Left cardiac atrium (tissue), 4 donors: Measurements from ENCODE around the gene LMNTD1. TPM values are rescaled to one million over a fixed set of nuclear protein-coding genes. Genes with fewer than 3 reads are reported as not detected.
A peak's percentile ranks its signal among the peaks of the same experiment; 100 is the strongest.

Experiments used
- ATAC-seq, 2 donors: fragments of 200-7000 bp; cut with Tn5 transposase; one replicate each; pipeline ENCODE4 v1.9.1; 2020; ENCODE audit warnings: mild to moderate bottlenecking in 2 of 2, moderate library complexity in 2 of 2
- DNase-seq: peaks from one replicate; pipeline ENCODE4 v3.0.0-alpha.2; 2020
- intact Hi-C, 2 donors: fragments of 100-400 bp; cut with DNase I; formaldehyde crosslinking; loops; one replicate each; pipeline versions ENCODE4 v1.14.1 to v1.15.1; 2022 to 2023
- total RNA-seq, 2 donors: library from RNA; stranded (reverse); fragmentation: NEBNext Ultra II Directional; extraction: Animal tissue kit (Norgen Biotek cat#: 25700); gene quantifications; one replicate each; pipeline ENCODE4 v1.2.1, GENCODE V29; 2021
- donor health status: DM: no; HTN: yes; CAD: no.
- donor health status: DM: no; HTN: yes; CAD: no; lungs with severe emphysema.
- donor health status: DM: yes; HTN: yes; CAD: no.
- donor health status: Dilated cardiomyopathy.

The LMNTD1 gene
- total RNA-seq, 2 donors from 2014 or later = 0.58 to 0.82 TPM

DNA sequence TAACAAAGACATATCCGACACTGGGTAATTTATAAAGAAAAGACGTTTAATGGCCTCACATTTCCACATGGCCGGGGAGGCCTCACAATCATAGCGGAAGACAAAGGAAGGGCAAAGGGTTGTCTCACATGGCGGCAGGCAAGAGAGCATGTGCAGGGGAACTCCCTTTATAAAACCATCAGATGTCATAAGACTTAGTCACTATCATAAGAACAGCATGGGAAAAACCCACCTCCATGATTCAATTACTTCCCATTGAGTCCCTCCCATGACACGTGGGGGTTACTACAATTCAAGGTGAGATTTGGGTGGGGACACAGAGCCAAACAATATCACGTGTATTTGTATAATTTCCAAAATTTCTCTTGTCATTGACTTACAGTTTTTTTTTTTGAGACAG lies 5.5 kb upstream of the LMNTD1 start:
- no peak for ATAC-seq
- intact Hi-C loops = loop anchor here in 1 of 2 donors (5.0 kb wide), 1 partner anchor 121 kb away; no protein-coding TSS in a partner anchor
- DNase-seq = no peak

DNA sequence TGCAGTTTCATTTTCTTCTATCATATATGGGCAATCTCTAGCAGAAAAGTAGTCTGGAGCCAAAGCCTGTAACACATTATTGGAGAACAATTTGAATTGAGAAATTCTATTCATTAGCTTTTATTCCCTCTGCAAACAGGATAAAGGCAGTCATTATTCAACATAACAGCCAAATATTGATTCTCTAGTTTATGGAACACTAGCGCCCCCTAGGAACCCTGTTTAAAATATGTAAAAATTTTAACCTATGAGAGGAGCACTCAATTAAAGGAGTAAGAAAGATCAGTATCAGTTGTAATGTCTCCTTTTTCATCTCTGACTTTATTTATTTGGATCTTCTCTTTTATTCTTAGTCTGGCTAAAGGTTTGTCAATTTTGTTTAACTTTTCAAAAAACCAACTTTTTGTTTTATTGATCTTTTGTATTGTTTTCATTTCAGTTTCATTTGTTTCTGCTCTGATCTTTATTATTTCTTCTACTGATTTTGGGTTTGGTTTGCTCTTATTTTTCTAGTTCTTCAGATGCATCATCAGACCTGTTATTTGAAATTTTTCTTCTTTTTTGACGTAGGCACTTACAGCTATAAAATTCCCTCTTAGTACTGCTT lies 4.8 kb upstream of the LMNTD1 start:
- no peak for ATAC-seq
- DNase-seq = no peak
- intact Hi-C loops = loop anchor here in 1 of 2 donors (5.0 kb wide), 1 partner anchor 121 kb away; no protein-coding TSS in a partner anchor

DNA sequence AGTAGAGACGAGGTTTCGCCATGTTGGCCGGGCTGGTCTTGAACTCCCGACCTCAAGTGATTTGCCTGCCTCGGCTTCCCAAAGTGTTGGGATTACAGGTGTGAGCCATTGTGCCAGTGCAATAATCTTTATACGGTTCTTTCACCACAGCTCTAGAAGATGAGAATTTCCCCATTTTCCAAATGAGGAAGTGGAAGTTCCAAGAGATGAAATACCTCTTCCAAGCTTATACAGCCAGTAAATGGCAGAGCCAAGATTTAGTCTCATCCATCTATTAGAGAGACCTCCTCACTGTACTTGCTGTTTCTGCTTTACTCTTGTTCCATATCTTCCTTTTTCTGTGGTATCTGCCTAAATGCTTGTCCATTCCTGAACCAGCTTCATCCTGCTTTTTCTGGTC lies 3.1 kb upstream of the LMNTD1 start:
- intact Hi-C loops = loop anchor here in 1 of 2 donors (5.0 kb wide), 1 partner anchor 119 kb away; no protein-coding TSS in a partner anchor
- no peak for ATAC-seq
- DNase-seq = no peak

DNA sequence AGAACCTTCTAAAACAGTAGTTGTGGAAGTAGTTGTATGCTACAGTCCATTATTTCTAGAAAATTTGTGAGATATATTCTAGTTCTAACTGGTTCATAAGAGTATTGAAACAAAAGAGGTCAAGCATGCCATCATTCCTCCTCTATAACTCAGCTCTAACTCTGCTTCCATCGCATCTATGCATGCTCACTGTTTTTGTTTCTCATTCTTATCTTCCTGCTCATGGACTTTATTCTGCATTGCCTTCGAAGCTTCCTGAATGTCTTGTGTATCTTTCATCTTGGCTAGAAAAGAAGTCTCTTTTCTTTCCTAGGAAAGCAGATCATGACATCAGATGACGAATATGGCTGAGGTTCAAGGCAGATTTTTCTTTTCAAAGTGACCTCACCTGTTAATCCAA lies 402 bp downstream of the LMNTD1 start:
- intact Hi-C loops = no loop called here
- no peak for ATAC-seq
- no peak for DNase-seq

DNA sequence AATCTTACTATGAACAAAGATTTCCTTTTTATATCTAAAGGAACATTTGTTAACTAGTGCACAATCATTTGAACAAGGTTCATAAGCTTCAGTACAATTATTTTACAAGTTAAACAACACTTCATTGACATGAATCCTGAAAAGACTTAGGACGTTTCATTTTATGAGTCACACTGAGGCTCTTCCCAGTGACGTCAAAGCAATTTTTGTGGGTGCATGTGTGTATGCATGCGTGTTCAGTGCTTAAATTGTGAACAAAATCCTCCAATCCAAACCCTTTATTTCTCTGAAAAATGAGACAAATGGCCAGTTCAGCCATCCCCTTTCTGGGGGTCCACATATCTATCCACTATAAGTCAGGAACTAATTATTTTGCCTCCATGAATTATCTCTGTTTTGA lies 2.9 kb downstream of the LMNTD1 start:
- ATAC-seq = no peak
- intact Hi-C loops = no loop called here
- no peak for DNase-seq

DNA sequence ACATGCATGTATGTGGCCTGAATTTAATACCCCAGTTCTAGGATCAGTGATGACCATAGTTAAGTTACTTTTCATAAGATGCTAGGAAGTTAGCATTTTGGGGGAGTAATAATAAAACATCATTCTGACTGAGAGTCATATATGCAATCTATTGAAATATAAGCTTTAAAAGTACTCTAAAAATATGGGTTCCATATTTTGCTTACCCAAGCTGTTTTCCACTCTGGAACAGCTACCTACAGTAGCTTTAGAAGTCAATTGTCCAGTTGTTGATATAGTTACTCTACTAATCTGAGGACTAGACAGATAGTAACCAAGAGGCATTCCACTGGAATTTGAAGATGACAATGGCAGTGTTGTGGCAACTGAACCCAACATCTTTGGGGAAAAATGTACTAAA lies 4.0 kb downstream of the LMNTD1 start:
- ATAC-seq (no peak), DNase-seq (no peak)
- intact Hi-C loops = no loop called here

DNA sequence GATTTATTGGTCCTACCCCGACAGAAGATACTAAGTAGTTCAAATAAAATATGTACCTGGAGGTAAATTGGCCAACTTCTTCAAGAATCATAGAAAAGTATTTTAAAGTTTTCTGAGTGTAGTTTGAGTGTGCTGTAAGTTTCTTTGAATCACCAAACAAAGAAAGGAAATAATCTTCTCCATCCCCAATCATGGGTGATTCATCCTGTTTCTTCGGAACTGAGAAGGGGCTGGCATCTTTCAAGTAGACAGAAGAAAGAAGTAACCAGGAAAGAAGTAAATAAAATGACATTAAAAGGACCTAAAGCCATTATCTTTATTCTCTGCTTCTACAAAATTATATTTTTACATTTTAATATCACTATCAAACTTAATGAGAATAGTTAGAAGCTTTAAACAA lies 6.8 kb downstream of the LMNTD1 start:
- no peak for ATAC-seq
- DNase-seq = no peak
- intact Hi-C loops = no loop called here

DNA sequence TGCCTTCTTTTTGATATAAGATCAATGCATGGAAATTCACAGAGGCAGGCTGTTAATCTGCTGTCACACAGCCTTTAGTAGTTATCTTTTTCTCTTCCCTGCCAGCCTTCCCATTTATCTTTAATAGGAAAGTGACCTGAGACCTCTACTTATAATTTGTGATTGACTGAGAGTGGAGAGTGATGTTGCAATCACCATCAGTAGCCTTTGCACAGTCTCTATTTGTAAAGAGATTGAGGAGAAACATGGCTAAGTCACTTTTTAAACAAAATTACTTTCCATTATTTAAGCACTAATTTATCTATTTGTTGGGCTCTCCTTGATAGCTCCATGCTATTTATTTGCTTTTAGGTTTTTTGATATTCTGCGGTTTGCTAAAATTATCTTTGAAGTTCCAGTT lies 19.9 kb downstream of the LMNTD1 start:
- DNase-seq (no peak), ATAC-seq (no peak)
- intact Hi-C loops = no loop called here

DNA sequence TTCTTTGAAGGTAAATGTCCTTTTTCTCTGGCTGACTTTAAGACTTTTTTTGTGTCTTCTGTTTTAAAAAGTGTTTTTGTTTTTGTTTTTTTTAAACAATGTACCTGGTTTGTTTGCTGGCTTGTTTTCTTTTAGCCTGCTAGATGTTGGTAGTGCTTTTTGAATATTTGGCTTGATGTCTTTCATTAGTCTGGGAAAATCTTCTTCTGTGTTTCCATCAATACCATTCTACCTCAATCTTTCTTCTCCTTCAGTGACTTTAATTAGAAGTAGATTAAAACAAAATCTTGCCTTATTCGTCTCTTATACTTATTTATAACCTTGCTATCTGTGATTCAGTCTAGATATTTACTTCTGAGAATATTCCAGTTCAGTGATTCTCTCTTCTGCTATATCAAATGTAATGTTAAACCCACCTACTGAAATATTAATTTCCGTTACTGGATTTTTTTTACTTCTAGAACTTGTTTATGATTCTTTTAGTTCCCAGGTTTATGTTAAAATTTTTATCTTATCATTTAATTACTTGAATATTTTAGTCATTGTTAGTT lies 21.5 kb downstream of the LMNTD1 start:
- no peak for ATAC-seq
- DNase-seq = no peak
- intact Hi-C loops = no loop called here

DNA sequence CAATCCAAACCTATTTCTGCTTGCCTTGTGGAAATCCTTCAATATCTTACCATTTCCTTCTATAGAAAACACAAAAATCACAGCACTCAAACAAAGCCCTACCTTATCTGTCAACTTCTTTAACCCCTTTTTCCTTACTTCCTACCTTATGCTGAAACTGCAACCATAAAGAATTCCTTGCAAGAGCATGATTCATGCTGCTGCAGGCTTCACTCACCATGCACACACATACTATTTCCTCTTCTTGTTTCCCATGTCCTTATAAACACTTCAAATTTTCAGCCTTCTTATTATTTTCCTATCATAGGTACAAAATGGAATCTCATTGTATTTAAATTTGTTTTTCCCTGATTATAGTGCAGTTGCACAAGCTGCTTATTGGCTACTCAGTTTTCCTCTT lies 23.3 kb downstream of the LMNTD1 start:
- DNase-seq (no peak), ATAC-seq (no peak)
- intact Hi-C loops = no loop called here

DNA sequence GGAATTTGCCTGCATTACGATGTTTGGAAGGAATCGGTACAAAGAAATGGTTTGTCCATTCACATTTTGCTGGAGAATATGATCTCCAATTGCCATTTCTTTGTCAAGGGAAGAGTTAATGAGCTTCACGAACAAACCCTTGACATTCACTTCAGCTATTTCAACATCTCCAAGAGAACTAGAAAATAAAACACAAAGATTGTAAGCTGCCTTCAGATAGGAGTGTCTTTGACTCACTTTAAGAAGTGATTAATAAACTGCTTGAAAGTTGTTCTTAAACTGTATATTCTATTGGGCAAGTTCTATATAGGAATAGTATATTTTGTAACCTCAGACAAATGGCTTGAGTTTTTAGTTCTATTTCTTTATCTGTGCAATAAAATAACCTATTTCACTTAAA lies 26.3 kb downstream of the LMNTD1 start:
- ATAC-seq = no peak
- DNase-seq = no peak
- intact Hi-C loops = no loop called here

DNA sequence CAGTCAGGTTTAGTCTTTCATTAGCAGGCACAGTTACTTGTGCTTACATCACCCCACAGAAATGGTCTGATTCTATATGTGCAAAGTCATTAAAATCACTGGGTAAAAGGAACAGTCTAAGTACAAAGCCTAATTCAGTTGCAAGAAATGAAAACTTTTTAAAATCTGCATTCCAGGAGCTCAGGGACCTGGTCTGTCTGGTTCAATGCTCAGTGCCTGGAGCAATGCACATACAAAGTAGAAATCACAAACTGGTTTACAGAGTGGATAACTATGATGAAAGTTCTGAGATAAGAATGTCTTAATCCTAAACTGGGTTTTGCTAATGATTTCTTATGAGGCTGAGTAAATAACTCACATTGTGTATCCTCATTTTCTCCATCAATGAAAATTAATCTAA lies 28.7 kb downstream of the LMNTD1 start:
- no peak for ATAC-seq
- intact Hi-C loops = no loop called here

DNA sequence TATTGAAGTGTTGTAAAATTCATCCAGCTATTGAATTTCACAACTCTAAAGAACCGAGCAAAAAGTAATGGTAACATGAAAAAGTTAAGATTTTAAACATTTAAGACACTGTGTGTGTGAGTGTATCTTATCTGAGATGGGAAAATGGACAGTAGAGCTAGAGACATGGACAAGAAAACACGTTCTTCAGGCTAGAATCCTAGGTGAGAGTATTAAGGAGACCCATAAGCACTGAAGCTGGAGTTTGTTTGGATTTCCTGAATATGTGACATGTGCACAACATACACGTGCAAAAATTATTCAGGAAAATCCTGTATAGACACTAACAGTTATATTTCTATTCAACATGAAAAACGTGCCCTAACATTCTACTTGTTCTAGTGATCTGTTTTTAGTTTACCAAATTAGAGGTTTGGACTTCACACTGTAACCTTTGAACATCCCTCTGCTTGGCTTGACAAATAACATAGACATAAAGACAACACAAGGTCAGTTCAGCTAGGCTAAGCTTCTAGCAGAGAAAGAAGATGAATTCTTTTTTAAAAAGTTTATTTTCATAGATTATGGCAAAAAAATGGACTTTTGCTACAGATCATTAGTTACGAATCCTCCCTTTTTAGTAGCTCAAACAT lies 31.3 kb downstream of the LMNTD1 start:
- DNase-seq = no peak
- no peak for ATAC-seq
- intact Hi-C loops = no loop called here

More for the DNA sequence above, 28.7 kb downstream of the LMNTD1 start:
- DNase-seq = no peak

DNA sequence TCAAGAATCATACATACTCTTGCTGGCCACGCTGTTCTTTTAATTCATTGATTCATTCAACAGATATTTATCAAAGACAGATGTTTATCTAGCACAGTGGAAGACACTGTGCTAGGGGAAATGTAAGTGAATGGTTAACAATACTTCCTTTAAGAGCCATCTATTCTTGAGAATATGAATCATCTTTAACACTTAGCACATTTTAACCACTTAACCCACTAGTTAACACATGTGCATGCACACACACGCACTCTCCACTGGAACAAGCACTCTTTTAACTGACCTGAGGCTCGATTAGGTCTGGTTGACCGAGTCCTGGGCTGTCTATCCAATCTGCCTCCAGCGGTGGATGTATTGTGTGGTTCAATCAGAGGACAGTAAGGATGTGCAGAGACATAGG lies 34.6 kb downstream of the LMNTD1 start:
- ATAC-seq (no peak), DNase-seq (no peak)
- intact Hi-C loops = no loop called here

DNA sequence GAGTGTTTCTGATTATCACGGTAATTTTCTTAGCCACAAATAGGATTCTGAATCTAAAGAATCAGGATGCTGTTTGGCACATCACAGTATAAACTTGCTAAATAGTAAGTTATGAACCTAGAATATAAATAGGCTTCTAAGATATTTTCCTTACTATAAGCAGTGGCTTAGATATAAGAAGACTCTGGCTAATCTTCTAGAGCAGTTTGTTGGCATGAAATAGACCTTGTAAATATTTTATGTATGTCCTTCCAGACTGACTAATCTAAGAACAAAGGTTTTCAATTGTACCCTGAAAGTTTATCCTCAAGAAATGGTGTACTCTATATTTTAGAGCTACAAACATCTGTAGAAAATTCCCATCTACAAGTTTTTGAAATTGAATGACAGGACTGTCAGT lies 48.3 kb downstream of the LMNTD1 start:
- no peak for DNase-seq
- intact Hi-C loops = no loop called here
- no peak for ATAC-seq

DNA sequence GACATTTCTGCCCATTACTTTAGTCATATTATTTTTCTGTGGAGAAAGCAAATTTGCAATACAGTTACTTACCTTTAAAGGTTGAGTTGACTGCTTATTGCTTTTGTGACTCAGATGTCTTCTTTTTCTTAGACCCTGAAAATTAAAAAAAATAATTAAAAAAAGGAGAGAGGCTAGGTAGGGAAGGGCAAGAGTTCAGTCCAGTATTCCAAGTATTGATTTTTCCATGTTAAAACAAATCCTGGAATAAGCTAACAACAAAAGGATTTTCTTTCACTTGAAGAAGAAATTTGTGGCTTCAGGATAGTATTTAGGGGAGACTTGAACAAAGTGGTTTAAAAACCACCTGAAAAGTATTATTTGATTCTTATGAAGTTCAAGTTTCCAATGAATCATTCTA lies 49.4 kb downstream of the LMNTD1 start:
- intact Hi-C loops = no loop called here
- no peak for ATAC-seq
- DNase-seq = no peak

DNA sequence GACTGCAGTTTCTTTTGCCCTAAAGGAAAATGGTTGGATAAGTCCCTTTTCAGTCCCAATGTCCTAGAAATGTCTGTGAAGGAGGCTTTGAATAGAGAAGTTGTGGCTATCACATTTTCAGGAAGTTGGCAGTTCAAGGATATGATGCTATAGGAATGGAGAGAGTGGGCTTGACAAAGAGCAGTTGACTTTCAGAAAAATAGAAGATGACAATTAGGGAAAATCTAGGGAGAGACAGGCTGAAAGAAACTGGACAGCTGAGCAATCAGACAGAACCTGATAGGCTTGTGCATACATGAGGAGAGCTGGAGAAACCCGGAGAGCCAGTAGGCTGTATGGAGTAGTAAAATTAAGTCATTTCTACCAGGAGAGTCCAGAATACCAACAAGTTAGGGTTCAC lies 50.5 kb downstream of the LMNTD1 start:
- intact Hi-C loops = no loop called here

DNA sequence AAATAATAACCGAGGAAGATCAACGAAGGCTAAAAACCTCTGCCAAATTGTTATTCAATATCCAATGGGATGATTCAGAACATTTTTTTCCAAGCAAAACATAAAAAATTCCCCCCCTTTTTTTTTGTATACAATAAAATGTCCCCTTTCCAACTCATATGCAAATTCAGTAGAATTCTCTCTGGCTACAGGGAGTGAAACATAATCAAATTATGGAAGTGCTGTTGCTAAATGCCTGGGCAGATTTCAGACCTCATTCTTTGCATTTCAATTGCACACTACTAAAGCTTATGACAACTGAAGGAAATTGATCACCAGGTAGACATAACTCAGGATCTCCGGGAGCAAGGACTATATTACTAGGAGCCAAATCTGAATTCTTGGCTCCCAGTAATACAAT lies 51.0 kb downstream of the LMNTD1 start:
- no peak for DNase-seq
- no peak for ATAC-seq
- intact Hi-C loops = no loop called here

More for the DNA sequence above, 50.5 kb downstream of the LMNTD1 start:
- DNase-seq (no peak), ATAC-seq (no peak)

DNA sequence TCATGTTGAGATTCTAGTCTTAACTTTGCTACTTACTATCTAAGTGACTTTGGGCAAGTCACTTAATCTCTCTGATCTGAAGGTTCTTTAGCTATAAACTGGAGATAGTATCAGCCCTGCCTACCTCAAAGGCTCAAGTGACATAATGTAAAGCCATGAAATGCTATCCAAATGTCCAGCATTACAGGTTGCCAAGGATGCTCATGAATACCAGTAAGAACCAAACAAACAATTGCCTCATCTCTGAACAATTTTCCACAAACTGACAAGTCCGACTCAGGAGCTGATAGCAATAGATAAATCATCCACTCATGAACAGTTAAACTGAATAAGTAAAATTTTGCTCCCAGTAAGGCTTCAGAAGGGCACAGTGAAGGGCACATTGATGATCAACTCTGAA lies 51.5 kb downstream of the LMNTD1 start:
- intact Hi-C loops = no loop called here
- ATAC-seq = no peak
- no peak for DNase-seq

DNA sequence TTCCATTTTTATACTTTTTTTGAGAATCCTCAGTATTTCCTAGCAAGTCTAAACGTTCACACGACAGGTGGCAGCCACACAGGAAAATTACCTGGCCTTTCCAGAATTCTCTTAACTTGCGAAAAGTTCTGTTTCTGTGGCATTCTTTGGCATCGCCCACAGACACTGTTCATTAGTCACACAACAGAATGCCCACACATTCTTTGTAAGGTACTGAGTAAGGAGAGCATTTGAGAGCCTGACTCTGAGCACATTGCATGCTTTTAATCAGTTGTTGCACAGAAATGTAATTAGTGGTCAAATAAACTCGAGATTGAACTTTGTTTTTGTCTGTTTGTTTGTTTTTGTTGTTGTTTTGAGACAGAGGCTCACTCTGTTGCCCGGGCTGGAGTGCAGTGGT lies 52.4 kb downstream of the LMNTD1 start:
- intact Hi-C loops = no loop called here

DNA sequence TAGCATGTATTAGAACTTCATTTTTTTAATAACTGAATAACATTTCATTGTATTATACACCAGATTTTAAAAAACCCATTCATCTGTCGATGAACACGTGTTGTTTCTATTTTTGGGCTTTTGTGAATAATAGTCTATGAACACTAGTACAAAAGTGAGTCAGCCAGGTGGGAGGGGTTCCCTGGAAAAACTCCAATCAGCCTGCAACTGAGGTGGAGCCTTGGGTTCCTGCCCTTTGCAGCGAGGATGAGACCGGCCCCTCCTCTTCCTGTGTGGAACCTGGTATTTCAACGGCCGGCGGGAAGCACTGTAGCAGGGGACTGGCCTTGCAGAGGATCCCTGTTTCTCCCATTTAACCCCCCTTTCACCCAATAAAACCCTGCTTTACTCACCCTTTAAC lies 56.1 kb downstream of the LMNTD1 start:
- intact Hi-C loops = no loop called here
- ATAC-seq (no peak), DNase-seq (no peak)

More for the DNA sequence above, 52.4 kb downstream of the LMNTD1 start:
- DNase-seq = no peak
- ATAC-seq = peak in 1 of 2 donors; percentile 75
